ENCODE results near the gene BRD4. TPM values are rescaled to one million over a fixed set of nuclear protein-coding genes. Genes with fewer than 3 reads are reported as not detected.

BRD4 gene
- total and polyA plus RNA-seq, 2 of the 13 experiments (the other 11 are each of a cell fraction or from before 2014, with no cell fraction given): 10.5 to 11.4 TPM

DNA sequence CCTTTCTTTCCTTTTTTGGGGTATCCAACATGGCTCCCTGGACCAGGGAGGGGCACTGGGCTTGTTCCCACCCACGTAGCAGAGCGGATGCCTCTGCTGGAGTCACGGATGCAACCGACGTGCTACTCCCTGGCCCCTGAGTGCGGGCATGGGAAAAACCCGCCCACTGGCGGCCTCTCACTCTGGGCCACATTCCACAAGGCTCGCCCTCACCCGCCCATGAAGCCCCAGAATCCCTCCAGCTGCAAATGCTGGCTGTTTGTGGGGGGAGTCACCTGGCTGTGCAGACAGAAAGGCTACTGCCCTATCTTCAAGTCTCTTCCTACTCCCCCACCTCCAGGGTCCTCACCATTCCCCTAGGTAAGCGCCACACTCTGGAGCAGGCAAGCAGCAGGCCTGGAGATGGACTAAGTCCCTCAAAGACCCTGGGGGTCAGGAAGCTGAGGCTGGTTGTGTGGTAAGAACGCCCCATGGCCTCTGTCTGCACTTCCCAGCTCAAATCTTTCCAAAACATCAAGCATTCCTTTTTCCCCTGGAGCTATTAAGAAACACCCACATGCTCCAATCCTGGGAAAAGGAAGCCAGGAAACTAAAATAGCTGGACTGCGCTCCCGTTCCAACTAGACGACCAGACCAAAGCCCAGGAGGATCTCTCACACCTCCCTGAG lies 82.2 kb downstream of the BRD4 start (continued):
- TF ChIP-seq, protein P1, sequence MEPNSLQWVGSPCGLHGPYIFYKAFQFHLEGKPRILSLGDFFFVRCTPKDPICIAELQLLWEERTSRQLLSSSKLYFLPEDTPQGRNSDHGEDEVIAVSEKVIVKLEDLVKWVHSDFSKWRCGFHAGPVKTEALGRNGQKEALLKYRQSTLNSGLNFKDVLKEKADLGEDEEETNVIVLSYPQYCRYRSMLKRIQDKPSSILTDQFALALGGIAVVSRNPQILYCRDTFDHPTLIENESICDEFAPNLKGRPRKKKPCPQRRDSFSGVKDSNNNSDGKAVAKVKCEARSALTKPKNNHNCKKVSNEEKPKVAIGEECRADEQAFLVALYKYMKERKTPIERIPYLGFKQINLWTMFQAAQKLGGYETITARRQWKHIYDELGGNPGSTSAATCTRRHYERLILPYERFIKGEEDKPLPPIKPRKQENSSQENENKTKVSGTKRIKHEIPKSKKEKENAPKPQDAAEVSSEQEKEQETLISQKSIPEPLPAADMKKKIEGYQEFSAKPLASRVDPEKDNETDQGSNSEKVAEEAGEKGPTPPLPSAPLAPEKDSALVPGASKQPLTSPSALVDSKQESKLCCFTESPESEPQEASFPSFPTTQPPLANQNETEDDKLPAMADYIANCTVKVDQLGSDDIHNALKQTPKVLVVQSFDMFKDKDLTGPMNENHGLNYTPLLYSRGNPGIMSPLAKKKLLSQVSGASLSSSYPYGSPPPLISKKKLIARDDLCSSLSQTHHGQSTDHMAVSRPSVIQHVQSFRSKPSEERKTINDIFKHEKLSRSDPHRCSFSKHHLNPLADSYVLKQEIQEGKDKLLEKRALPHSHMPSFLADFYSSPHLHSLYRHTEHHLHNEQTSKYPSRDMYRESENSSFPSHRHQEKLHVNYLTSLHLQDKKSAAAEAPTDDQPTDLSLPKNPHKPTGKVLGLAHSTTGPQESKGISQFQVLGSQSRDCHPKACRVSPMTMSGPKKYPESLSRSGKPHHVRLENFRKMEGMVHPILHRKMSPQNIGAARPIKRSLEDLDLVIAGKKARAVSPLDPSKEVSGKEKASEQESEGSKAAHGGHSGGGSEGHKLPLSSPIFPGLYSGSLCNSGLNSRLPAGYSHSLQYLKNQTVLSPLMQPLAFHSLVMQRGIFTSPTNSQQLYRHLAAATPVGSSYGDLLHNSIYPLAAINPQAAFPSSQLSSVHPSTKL (CRISPR knock-in tag; IDR thresholded peaks at IDR 0.05): no peak

GRCh38 chr19:15249528-15249874 lies 82.8 kb downstream of the BRD4 start:
- no peak for FAIRE-seq
- peaks cover 49% of the 10 kb centered on the region; the same call in 1 of the 2 replicates for H4K20me1 ChIP-seq (ENCODE audit: insufficient read depth, low read length)

More at GRCh38 chr19:15249528-15249874, 82.8 kb downstream of the BRD4 start:
- H3K4me2 ChIP-seq (ENCODE audit: low read depth, low read length): no peak overlapping the region
- POLR2A ChIA-PET: interaction anchor here (1.4 kb wide), 1 partner anchor 69 kb away, joined by 3 read pairs; no protein-coding TSS in a partner anchor
- H3K79me2 ChIP-seq (ENCODE audit: insufficient read depth, low read length): no peaks in the 10 kb centered on the region
- WGBS (ENCODE audit: low lambda C conversion rate): 100% methylated on average over 1 of the region's 6 CpGs
- H3K4me3 ChIP-seq (replicated peaks in 1 of 3; ENCODE audit: insufficient read depth in 1 of 3, low read depth in 2 of 3, low read length in 3 of 3): no peak overlapping the region
- H3K4me1 ChIP-seq (ENCODE audit: insufficient read depth, low read length): peaks cover 40% of the 10 kb centered on the region
- BruUV-seq (replicated peaks): no TSS peak
- no peak overlapping the region for H3K27ac ChIP-seq (ENCODE audit: extremely low read length, insufficient read depth, low read length)
- in situ Hi-C loops (cut with HindIII; ENCODE audit: extremely low pct_ligation_motif_present, low pct_unique_long_range_greater_than_20kb): no loop called here
- H2AFZ ChIP-seq (ENCODE audit: low read length): no peak overlapping the region
- DNase-seq (ENCODE audit: low spot score) (no peak), ATAC-seq (no peak)
- peak; percentile 12 for TF ChIP-seq AGO2 (optimal IDR thresholded peaks at IDR 0.05; ENCODE audit: low read depth, low read length)
- peak; percentile 31 for TF ChIP-seq RBM22 (optimal IDR thresholded peaks at IDR 0.05; ENCODE audit: low read length)
- TF ChIP-seq ZNF839 (CRISPR knock-in tag; IDR thresholded peaks at IDR 0.05; ENCODE audit: borderline replicate concordance): no peak
- H3K9me3 ChIP-seq (ENCODE audit: low read length): no peaks in the 10 kb centered on the region
- H3K9ac ChIP-seq (ENCODE audit: insufficient read depth, low read depth, low read length): no peak overlapping the region
- H3K27me3 ChIP-seq (ENCODE audit: control insufficient read depth in 1 of 2, insufficient read depth in 2 of 2, low read length in 2 of 2): no peaks in the 10 kb centered on the region
- intact Hi-C loops (cut with micrococcal nuclease; ENCODE audit: unreplicated experiment): loop anchor here (5.0 kb wide), 1 partner anchor 72 kb away; no protein-coding TSS in a partner anchor
- H3K36me3 ChIP-seq (replicated peaks in 1 of 2; ENCODE audit: control insufficient read depth in 1 of 2, insufficient read depth in 2 of 2, low read length in 2 of 2): peaks cover 40 to 91% of the 10 kb centered on the region in 2 experiments
- CTCF ChIA-PET (ENCODE audit: low intra/inter-chr PET ratio, low total read pairs): no interaction called here
